ENCODE results near the gene ZNRF1. TPM values are rescaled to one million over a fixed set of nuclear protein-coding genes. Genes with fewer than 3 reads are reported as not detected.
A peak's percentile ranks its signal among the peaks of the same experiment; 100 is the strongest.

Gene ZNRF1
- total and polyA plus RNA-seq, 2 of the 13 experiments (the other 11 are each of a cell fraction or from before 2014, with no cell fraction given) = 43.9 to 58.7 TPM

DNA sequence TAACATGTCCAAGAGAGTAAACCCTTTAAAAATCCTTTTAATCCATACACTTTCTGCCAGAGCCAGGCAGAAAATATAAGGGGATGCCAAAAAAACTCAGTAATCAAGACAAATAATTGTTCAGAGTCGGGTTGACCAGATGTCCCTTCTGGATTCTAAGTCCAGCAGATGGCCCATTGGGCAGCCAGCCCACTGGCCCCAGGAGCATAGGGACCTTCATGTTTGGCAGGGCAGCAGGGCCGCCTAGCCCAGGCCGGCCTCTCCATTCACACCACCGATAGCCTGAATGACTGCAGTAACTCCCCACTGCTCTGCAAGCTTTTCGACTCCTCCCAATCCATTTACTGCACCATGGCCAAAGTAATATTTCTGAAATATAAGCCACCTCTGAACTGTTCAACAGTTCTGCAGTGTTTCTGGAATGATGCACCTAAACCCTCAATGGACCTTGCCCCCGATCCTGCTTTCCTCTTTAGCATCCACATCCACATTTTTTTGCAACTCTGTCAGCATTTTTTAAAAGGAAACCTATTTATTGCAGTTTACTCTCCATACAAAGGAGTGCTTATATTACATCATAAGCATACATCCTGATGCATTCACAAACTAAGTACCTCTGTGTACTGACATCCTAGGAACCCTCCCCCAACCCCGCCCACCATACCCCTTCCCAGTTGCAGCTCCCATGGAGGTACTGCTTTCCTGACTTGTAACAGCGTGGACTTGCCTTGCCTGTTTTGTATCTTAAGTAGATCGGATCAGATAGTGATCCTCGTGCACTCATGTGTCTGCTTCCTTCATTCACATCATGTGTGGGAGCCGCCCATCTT, 71.4 kb downstream of the ZNRF1 start (continued):
- 0 out of 2 replicates have a peak, but pooled peaks have one; percentile 41 for TF ChIP-seq PPARG (CRISPR knock-in tag; conservative IDR thresholded peaks at IDR 0.05)
- TF ChIP-seq ZNF841 (CRISPR knock-in tag; IDR thresholded peaks at IDR 0.05; ENCODE audit: borderline replicate concordance) = no peak
- TF ChIP-seq ZSCAN9 (CRISPR knock-in tag; IDR thresholded peaks at IDR 0.05; ENCODE audit: borderline replicate concordance) = no peak
- TF ChIP-seq TFDP1 (CRISPR knock-in tag; IDR thresholded peaks at IDR 0.05; ENCODE audit: borderline replicate concordance) = no peak; the same call in 1 of the 2 replicates
- TF ChIP-seq NFE2 (CRISPR knock-in tag; IDR thresholded peaks at IDR 0.05) = no peak
- TF ChIP-seq KDM3A (CRISPR knock-in tag; IDR thresholded peaks at IDR 0.05; ENCODE audit: low read depth) = no peak
- TF ChIP-seq MATR3 (CRISPR knock-in tag; IDR thresholded peaks at IDR 0.05) = no peak
- peak; percentile 72 for TF ChIP-seq ZNF772 (CRISPR knock-in tag; IDR thresholded peaks at IDR 0.05)
- no peak for TF ChIP-seq PLRG1 (conservative IDR thresholded peaks at IDR 0.05)
- TF ChIP-seq ZNF329 (CRISPR knock-in tag; IDR thresholded peaks at IDR 0.05; ENCODE audit: low read depth) = no peak
- TF ChIP-seq E2F1 (CRISPR knock-in tag; IDR thresholded peaks at IDR 0.05) = no peak
- TF ChIP-seq, protein P1, sequence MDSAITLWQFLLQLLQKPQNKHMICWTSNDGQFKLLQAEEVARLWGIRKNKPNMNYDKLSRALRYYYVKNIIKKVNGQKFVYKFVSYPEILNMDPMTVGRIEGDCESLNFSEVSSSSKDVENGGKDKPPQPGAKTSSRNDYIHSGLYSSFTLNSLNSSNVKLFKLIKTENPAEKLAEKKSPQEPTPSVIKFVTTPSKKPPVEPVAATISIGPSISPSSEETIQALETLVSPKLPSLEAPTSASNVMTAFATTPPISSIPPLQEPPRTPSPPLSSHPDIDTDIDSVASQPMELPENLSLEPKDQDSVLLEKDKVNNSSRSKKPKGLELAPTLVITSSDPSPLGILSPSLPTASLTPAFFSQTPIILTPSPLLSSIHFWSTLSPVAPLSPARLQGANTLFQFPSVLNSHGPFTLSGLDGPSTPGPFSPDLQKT (CRISPR knock-in tag; IDR thresholded peaks at IDR 0.05; ENCODE audit: borderline replicate concordance) = no peak
- TF ChIP-seq FIP1L1 (IDR thresholded peaks at IDR 0.05; ENCODE audit: borderline replicate concordance, insufficient read depth, low read depth, low read length) = no peak
- TF ChIP-seq ELF3 (CRISPR knock-in tag; IDR thresholded peaks at IDR 0.05) = peak; percentile 60
- TF ChIP-seq ZNF629 (CRISPR knock-in tag; conservative IDR thresholded peaks at IDR 0.05) = 0 out of 2 replicates have a peak, but pooled peaks have one; percentile 39
- TF ChIP-seq SAFB2 (CRISPR knock-in tag; IDR thresholded peaks at IDR 0.05; ENCODE audit: borderline replicate concordance, low read depth) = no peak
- no peak for TF ChIP-seq ZNF569 (CRISPR knock-in tag; IDR thresholded peaks at IDR 0.05; ENCODE audit: borderline replicate concordance)
- TF ChIP-seq SALL2 (CRISPR knock-in tag; IDR thresholded peaks at IDR 0.05) = no peak
- TF ChIP-seq, protein P2, sequence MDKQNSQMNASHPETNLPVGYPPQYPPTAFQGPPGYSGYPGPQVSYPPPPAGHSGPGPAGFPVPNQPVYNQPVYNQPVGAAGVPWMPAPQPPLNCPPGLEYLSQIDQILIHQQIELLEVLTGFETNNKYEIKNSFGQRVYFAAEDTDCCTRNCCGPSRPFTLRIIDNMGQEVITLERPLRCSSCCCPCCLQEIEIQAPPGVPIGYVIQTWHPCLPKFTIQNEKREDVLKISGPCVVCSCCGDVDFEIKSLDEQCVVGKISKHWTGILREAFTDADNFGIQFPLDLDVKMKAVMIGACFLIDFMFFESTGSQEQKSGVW (CRISPR knock-in tag; IDR thresholded peaks at IDR 0.05; ENCODE audit: borderline replicate concordance) = no peak
- TF ChIP-seq ZNF138 (CRISPR knock-in tag; IDR thresholded peaks at IDR 0.05; ENCODE audit: low read depth) = no peak
- peak; percentile 75; the same call in 1 of the 2 replicates for TF ChIP-seq MAZ (IDR thresholded peaks at IDR 0.05; ENCODE audit: borderline replicate concordance, low read depth, low read length)
- peak; percentile 49 for TF ChIP-seq MAZ (CRISPR knock-in tag; IDR thresholded peaks at IDR 0.05; ENCODE audit: low read depth)
- TF ChIP-seq, protein P3, sequence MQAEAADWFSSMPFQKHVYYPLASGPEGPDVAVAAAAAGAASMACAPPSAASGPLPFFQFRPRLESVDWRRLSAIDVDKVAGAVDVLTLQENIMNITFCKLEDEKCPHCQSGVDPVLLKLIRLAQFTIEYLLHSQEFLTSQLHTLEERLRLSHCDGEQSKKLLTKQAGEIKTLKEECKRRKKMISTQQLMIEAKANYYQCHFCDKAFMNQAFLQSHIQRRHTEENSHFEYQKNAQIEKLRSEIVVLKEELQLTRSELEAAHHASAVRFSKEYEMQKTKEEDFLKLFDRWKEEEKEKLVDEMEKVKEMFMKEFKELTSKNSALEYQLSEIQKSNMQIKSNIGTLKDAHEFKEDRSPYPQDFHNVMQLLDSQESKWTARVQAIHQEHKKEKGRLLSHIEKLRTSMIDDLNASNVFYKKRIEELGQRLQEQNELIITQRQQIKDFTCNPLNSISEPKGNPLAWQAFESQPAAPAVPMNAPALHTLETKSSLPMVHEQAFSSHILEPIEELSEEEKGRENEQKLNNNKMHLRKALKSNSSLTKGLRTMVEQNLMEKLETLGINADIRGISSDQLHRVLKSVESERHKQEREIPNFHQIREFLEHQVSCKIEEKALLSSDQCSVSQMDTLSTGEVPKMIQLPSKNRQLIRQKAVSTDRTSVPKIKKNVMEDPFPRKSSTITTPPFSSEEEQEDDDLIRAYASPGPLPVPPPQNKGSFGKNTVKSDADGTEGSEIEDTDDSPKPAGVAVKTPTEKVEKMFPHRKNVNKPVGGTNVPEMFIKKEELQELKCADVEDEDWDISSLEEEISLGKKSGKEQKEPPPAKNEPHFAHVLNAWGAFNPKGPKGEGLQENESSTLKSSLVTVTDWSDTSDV (CRISPR knock-in tag; IDR thresholded peaks at IDR 0.05) = no peak

All from HepG2 (cell line).